ENCODE results near the gene ENOX1.

ENOX1 gene

DNA sequence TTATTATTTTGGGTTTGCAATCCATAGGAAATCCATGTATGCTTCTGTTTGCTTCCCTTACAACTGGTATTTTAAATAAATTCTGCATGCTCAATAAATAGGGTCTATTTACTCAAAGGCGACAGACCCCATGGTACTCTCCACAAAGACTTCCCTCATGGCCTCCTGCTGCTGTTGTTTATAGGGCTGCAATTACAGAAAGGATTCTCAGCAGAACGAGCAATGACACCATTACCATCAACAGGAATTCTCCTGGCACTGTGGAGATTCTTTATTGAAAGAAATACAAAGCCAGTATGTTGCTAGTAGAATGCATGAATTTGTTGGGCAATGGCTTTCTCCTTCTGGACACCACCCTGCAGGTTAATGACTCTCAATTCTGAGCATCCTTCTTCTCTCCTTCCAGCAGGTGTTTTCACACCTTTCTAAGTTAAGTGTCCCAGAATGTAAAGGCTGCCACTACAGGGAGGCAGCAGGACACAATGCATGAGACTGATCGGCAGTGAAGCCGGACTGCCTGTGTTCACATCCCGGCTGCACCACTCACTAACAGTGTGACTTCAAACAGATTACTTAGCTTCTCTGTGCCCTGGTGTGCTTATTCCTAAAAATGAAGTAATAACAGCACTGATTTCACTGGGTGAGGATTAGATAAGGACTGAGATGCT, 403.1 kb downstream of the ENOX1 start:
- TF ChIP-seq, protein P1, sequence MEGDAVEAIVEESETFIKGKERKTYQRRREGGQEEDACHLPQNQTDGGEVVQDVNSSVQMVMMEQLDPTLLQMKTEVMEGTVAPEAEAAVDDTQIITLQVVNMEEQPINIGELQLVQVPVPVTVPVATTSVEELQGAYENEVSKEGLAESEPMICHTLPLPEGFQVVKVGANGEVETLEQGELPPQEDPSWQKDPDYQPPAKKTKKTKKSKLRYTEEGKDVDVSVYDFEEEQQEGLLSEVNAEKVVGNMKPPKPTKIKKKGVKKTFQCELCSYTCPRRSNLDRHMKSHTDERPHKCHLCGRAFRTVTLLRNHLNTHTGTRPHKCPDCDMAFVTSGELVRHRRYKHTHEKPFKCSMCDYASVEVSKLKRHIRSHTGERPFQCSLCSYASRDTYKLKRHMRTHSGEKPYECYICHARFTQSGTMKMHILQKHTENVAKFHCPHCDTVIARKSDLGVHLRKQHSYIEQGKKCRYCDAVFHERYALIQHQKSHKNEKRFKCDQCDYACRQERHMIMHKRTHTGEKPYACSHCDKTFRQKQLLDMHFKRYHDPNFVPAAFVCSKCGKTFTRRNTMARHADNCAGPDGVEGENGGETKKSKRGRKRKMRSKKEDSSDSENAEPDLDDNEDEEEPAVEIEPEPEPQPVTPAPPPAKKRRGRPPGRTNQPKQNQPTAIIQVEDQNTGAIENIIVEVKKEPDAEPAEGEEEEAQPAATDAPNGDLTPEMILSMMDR (conservative IDR thresholded peaks at IDR 0.05) = no peak
- H3K27ac ChIP-seq = no peak overlapping the region

DNA sequence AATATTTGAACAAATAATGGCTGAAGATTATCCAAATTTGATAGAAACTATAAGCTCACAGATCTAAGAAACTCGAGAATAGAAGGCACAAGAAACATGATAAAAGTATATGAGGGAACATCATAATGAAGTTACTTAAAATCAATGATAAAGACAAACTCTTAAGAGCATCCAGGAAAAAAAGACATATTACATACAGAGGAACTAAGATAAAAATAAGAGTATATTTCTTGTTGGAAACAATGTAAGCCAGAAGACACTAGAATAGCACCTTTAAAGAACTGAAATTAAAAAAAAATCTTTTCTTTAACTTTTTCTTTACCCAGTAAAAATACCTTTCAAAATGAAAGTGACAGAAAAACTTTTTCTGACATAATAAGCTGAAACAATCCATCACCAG, 407.0 kb downstream of the ENOX1 start:
- H3K27ac ChIP-seq = no peak overlapping the region
- TF ChIP-seq, protein P1 (conservative IDR thresholded peaks at IDR 0.05) = no peak

DNA sequence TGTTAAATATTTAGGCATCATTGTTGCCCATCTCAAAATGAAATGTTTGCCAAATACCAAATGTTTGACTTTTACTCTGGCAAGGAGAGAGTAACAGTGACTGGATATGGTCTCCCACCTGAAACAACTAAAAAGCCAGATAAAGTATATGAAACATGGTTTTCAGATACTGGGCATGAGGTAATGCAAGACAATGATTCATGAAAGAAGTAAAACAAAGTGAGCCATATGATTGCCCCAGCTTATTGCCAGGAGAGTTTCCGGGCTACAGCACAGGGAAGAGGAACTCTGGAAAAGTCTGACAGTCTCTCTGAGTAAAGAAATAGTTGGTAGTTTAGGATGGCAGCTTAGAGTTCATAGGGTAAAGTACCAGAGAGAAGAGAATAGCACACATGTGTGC, 408.8 kb downstream of the ENOX1 start:
- TF ChIP-seq, protein P1 (conservative IDR thresholded peaks at IDR 0.05) = no peak

DNA sequence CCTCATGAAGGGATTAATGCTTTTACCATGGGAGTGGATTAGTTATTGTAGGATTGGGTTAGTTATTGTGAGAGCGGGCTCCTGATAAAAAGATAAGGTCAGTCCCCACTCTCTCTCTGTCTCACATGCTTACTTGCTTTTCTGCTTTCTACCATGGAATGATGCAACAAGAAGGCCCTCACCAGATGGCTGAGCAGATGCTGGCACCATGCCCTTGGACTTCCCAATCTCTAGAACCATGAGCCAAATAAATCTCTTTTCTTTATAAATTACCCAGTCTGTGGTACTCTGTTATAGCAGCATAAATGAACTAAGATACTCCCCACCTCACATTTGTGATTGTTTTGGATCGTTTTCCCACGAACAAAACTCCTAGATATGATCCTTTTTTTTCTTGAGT, 409.6 kb downstream of the ENOX1 start:
- TF ChIP-seq, protein P1 (conservative IDR thresholded peaks at IDR 0.05) = no peak
- H3K27ac ChIP-seq = no peak overlapping the region

More for the DNA sequence above, 408.8 kb downstream of the ENOX1 start:
- H3K27ac ChIP-seq = no peak overlapping the region

DNA sequence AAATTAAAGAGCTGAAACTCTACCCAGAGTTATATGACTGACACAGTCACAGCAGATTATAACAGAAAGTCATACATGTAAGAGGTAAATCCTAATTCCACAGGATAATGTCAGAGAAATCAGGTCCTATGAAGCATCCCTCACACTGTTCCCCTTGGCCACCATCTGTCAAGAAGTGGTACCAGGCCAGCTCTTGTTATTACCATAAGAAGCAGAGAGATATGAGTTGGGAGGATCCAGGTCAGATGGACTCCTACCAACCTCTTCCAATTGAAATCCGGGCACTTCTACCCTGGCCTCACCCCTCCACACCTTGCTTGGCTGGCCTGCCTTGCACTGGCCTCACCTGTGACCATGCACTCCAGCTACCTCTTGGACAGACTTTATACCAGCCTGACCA, 410.2 kb downstream of the ENOX1 start:
- no peak overlapping the region for H3K27ac ChIP-seq
- TF ChIP-seq, protein P1 (conservative IDR thresholded peaks at IDR 0.05) = no peak

DNA sequence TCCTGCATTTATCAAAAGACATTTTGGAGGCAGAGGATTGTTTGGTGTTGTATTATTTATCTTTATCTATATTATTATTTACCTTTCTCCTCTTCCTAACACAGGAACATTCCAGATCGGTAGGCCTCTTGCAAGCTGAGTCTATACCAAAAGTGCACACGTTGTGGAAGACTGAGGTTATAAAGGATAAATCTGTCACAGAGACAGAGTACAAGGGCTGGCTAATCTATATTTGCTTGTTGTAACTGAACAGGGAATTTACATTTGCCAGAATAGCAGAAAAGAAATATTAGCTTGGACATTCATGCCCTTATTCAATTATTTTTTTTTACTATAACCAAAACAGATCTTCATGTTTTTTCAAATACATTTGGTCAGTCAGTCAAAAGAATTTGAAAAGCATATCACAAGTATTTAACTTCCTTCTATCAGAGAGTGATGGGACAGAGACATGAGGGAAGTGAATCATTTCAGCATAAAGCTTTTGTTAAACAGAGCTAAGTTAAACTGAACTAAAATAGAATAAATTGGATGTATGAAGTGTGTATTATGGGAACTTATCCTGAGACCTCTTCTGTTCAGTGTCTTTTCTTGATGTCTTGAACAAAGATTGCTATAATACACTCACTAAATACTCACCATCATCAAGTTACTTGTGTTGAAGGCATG, 410.8 kb downstream of the ENOX1 start:
- H3K27ac ChIP-seq = no peak overlapping the region
- TF ChIP-seq, protein P1 (conservative IDR thresholded peaks at IDR 0.05) = no peak

DNA sequence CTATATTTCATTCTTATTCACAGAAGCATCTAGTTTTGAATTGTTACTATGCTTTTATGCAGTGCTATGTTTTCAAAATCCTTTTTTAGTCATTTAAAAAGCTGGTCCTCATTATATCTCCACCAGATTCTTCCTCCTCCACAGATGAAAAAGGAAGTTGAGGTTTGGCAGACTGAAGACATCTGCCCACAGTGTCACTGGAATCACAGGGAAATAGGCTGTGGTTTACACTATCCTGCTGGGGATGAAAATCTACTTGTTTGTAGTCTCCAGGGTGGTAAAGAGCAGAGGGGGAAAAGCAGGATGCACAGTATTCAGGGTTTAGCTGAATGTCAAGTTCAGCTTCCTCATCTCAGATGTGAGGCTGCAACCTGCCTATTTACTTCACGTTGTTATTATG, 412.2 kb downstream of the ENOX1 start:
- no peak overlapping the region for H3K27ac ChIP-seq
- TF ChIP-seq, protein P1 (conservative IDR thresholded peaks at IDR 0.05) = no peak
